ENCODE data around the gene CAGE1. TPM values are rescaled to one million over a fixed set of nuclear protein-coding genes. Genes with fewer than 3 reads are reported as not detected.

Gene CAGE1
- total and polyA plus RNA-seq, 10 of the 15 experiments (the other 5 are each of a cell fraction or from before 2014, with no cell fraction given), result 0.03 to 0.42 (median 0.08) TPM; not detected in 3

GRCh38 chr6:7431674-7432390, 42.3 kb upstream of the CAGE1 start:
- H2AFZ ChIP-seq (ENCODE audit: control insufficient read depth, low read depth, low read length), result no peak overlapping the region
- in situ Hi-C loops (cut with MboI), result no loop called here
- 53% methylated on average over 23 of the region's 24 CpGs for WGBS (ENCODE audit: insufficient coverage, insufficient replicate concordance, low lambda C conversion rate, missing lambda C conversion rate)

GRCh38 chr6:7431313-7431673, 41.8 kb upstream of the CAGE1 start:
- Histone ChIP-seq H3K4me3 (no peak overlapping the region), H3K36me3 (ENCODE audit: control insufficient read depth in 2 of 2, insufficient read depth in 2 of 2, low read length in 1 of 2) (no peaks in the 10 kb centered on the region), H3K4me1 (ENCODE audit: control insufficient read depth, insufficient read depth, low read length) (no peaks in the 10 kb centered on the region), H3K4me2 (ENCODE audit: control insufficient read depth, insufficient read depth) (no peak overlapping the region), H2AFZ (ENCODE audit: control insufficient read depth, low read depth, low read length) (no peak overlapping the region), H3K9me3 (replicated peaks; ENCODE audit: control insufficient read depth, insufficient read depth, low read length) (no peaks in the 10 kb centered on the region), H3K27me3 (replicated peaks in 1 of 2; ENCODE audit: control insufficient read depth in 2 of 2, insufficient read depth in 2 of 2, low read length in 1 of 2) (no peaks in the 10 kb centered on the region; a peak in 1 of 4 replicates), H3K27ac (ENCODE audit: control insufficient read depth, insufficient read depth) (no peak overlapping the region), H4K20me1 (ENCODE audit: control insufficient read depth, insufficient read depth) (no peaks in the 10 kb centered on the region), H3K9ac (ENCODE audit: control insufficient read depth, insufficient read depth, low read length) (no peak overlapping the region), H3K79me2 (ENCODE audit: control insufficient read depth, insufficient read depth, low read length) (no peaks in the 10 kb centered on the region)
- ATAC-seq, result peak; percentile 35; the same call in 2 of the 3 replicates
- ChIA-PET CTCF (interaction anchor here (0.6 kb wide), 1 partner anchor 40 kb away, joined by 3 read pairs; no protein-coding TSS in a partner anchor), SMC1A (ENCODE audit: uncharacterized antibody, unreplicated experiment) (interaction anchor here (0.9 kb wide), 1 partner anchor 165 kb away, joined by 3 read pairs; no protein-coding TSS in a partner anchor), RAD21 (ENCODE audit: unreplicated experiment) (no interaction called here), POLR2A (no interaction called here)
- BruUV-seq (replicated peaks), result no TSS peak
- in situ Hi-C loops (cut with MboI) (no loop called here), intact Hi-C loops (cut with micrococcal nuclease; ENCODE audit: unreplicated experiment) (no loop called here)
- TF ChIP-seq POU2F2 (IDR thresholded peaks at IDR 0.05; ENCODE audit: borderline replicate concordance, low read depth, low read length) (no peak), E2F8 (IDR thresholded peaks at IDR 0.05; ENCODE audit: low read depth, partially characterized antibody) (no peak), SPI1 (IDR thresholded peaks at IDR 0.05; ENCODE audit: borderline replicate concordance, insufficient read depth, low read depth, low read length) (peak; percentile 83), YBX1 (IDR thresholded peaks at IDR 0.05) (no peak), FOXM1 (IDR thresholded peaks at IDR 0.05; ENCODE audit: low read depth, low read length) (no peak), NKRF (conservative IDR thresholded peaks at IDR 0.05) (no peak), IKZF1 (conservative IDR thresholded peaks at IDR 0.05) (0 out of 2 replicates have a peak, but pooled peaks have one; percentile 13)
- FAIRE-seq, result no peak
- no peak for DNase-seq (ENCODE audit: low read depth, low spot score)
- WGBS (ENCODE audit: insufficient coverage, insufficient replicate concordance, low lambda C conversion rate, missing lambda C conversion rate), result 40% methylated on average over 8 of the region's 8 CpGs

More at GRCh38 chr6:7431674-7432390, 42.3 kb upstream of the CAGE1 start:
- ChIA-PET CTCF (no interaction called here), SMC1A (ENCODE audit: uncharacterized antibody, unreplicated experiment) (interaction anchor here (0.9 kb wide), 1 partner anchor 166 kb away, joined by 3 read pairs; no protein-coding TSS in a partner anchor), RAD21 (ENCODE audit: unreplicated experiment) (no interaction called here), POLR2A (no interaction called here)
- H3K36me3 ChIP-seq (ENCODE audit: control insufficient read depth in 2 of 2, insufficient read depth in 2 of 2, low read length in 1 of 2), result no peaks in the 10 kb centered on the region
- DNase-seq (ENCODE audit: low read depth, low spot score) (no peak), ATAC-seq (no peak), FAIRE-seq (no peak)
- H3K4me1 ChIP-seq (ENCODE audit: control insufficient read depth, insufficient read depth, low read length), result no peaks in the 10 kb centered on the region
- intact Hi-C loops (cut with micrococcal nuclease; ENCODE audit: unreplicated experiment), result no loop called here
- TF ChIP-seq POLR2AphosphoS5 (IDR thresholded peaks at IDR 0.05; ENCODE audit: low read length), result no peak
- TF ChIP-seq IKZF1 (conservative IDR thresholded peaks at IDR 0.05), result 0 out of 2 replicates have a peak, but pooled peaks have one; percentile 1
- no peaks in the 10 kb centered on the region for H4K20me1 ChIP-seq (ENCODE audit: control insufficient read depth, insufficient read depth)
- H3K4me2 ChIP-seq (ENCODE audit: control insufficient read depth, insufficient read depth), result no peak overlapping the region
- no peak overlapping the region for H3K27ac ChIP-seq (ENCODE audit: control insufficient read depth, insufficient read depth)
- no peaks in the 10 kb centered on the region; a peak in 1 of 4 replicates for H3K27me3 ChIP-seq (replicated peaks in 1 of 2; ENCODE audit: control insufficient read depth in 2 of 2, insufficient read depth in 2 of 2, low read length in 1 of 2)
- H3K9ac ChIP-seq (ENCODE audit: control insufficient read depth, insufficient read depth, low read length), result no peak overlapping the region
- no peaks in the 10 kb centered on the region for H3K9me3 ChIP-seq (replicated peaks; ENCODE audit: control insufficient read depth, insufficient read depth, low read length)
- H3K4me3 ChIP-seq, result no peak overlapping the region
- BruUV-seq (replicated peaks), result no TSS peak
- H3K79me2 ChIP-seq (ENCODE audit: control insufficient read depth, insufficient read depth, low read length), result no peaks in the 10 kb centered on the region

Data from GM12878 (cell line).